NOMO-1 (cell line): ENCODE results near the gene LCN9.

ENCODE experiments used
- DNase-seq, 2 experiments: peaks; one replicate each; lab custom pipeline; 2025; ENCODE audit not compliant: unreplicated experiment in 2 of 2; lab: John Stamatoyannopoulos, UW

LCN9 gene

GRCh38 chr9:135715056-135715595 lies 52.0 kb downstream of the LCN9 start:
- no peak for DNase-seq

GRCh38 chr9:135716045-135716444 lies 52.9 kb downstream of the LCN9 start:
- no peak for DNase-seq
